ENCODE data around the gene ADAMTS14. TPM values are rescaled to one million over a fixed set of nuclear protein-coding genes. Genes with fewer than 3 reads are reported as not detected.

The ADAMTS14 gene
- total RNA-seq, 1 experiment from 2014 or later: 7.6 TPM

GRCh38 chr10:70774810-70775678 is 102.7 kb downstream of the ADAMTS14 start:
- no peak overlapping the region for H3K27ac ChIP-seq
- no peaks in the 10 kb centered on the region for H3K36me3 ChIP-seq
- no peaks in the 10 kb centered on the region for H3K4me1 ChIP-seq
- no peaks in the 10 kb centered on the region for H3K27me3 ChIP-seq
- no peak for DNase-seq
- no peak overlapping the region for H3K4me3 ChIP-seq
- no peaks in the 10 kb centered on the region for H3K9me3 ChIP-seq (replicated peaks)

GRCh38 chr10:70775679-70776454 is 103.6 kb downstream of the ADAMTS14 start:
- Histone ChIP-seq H3K27me3 (no peaks in the 10 kb centered on the region), H3K27ac (no peak overlapping the region), H3K36me3 (no peaks in the 10 kb centered on the region), H3K9me3 (replicated peaks) (no peaks in the 10 kb centered on the region), H3K4me1 (no peaks in the 10 kb centered on the region), H3K4me3 (no peak overlapping the region)
- DNase-seq: no peak

DNA sequence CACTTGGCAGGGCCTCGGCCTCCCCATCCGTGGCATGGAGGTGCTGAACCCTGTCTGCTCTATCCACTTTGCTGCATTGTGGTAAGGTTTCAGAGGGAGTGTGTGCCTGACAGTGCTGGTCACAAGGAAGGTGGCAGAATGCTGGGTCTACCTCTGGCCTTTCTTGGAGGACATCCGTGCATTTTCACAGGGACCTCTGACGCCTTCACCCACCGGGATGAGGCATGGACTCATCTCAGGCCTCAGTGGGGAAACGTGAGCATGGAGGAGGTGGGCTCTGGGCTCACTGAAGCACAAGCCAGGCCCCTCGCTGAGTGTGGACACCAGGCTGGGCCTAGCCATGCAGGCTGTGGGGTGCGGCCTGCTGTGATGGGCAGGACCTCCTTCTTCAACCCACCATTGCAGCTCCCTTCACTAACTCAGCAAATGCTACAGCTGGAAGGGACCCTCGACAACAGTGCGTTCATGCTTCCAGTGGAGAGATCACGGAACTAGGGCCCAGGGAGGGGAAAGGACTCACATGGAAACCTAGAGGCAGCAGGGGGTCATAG is 104.2 kb downstream of the ADAMTS14 start:
- Histone ChIP-seq H3K4me1 (no peaks in the 10 kb centered on the region), H3K27me3 (no peaks in the 10 kb centered on the region), H3K36me3 (no peaks in the 10 kb centered on the region), H3K4me3 (no peak overlapping the region), H3K27ac (no peak overlapping the region), H3K9me3 (replicated peaks) (no peaks in the 10 kb centered on the region)
- DNase-seq: no peak

DNA sequence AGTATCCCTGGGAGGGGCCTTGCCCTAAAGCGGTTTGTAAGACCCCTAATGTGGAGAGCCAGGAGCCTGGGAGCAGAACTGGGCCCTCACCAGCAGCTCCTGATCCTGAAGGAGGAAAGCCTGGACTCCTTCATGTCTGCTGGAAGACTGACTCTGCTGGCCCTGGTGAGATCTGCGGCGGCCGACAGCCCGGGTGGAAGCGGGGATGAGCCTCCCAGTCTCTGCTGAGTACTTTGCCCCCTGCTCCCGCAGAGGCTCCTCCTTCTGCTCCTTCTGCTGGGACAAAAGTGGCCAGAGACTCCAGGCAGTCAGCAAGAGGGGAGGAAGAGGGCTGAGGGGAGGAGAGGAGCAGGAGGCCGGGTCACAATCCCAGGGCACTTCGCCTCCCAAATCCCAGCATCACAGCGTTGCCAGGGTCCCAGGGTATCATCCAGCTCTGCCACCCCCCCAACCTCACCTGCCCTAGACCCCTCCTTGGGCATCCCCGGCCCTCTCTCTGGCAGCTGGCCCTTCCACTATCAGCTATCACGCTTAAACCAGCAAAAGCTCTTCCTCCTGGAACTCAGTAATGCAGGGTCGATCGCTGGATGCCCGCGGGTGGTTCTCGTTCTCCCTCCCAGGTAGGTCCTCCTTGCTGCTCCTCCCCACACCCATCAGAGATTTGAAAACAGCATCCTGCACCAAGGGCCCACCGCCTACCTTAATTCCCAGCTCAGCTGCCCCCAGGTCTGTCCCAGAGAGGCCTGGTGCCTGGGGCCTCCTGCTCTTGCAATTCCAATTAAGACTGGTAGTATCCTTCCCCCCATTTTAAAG is 105.0 kb downstream of the ADAMTS14 start:
- Histone ChIP-seq H3K27me3 (no peaks in the 10 kb centered on the region), H3K9me3 (replicated peaks) (no peaks in the 10 kb centered on the region), H3K27ac (no peak overlapping the region), H3K4me3 (no peak overlapping the region), H3K36me3 (no peaks in the 10 kb centered on the region), H3K4me1 (no peaks in the 10 kb centered on the region)
- no peak for DNase-seq

- H3K4me1 ChIP-seq: no peaks in the 10 kb centered on the region
- no peaks in the 10 kb centered on the region for H3K36me3 ChIP-seq
- no peak overlapping the region for H3K27ac ChIP-seq
- no peaks in the 10 kb centered on the region for H3K9me3 ChIP-seq (replicated peaks)
- H3K27me3 ChIP-seq: no peaks in the 10 kb centered on the region
- H3K4me3 ChIP-seq: no peak overlapping the region
- no peak for DNase-seq
Measured at GRCh38 chr10:70778267-70778924, 106.1 kb downstream of the ADAMTS14 start.

DNA sequence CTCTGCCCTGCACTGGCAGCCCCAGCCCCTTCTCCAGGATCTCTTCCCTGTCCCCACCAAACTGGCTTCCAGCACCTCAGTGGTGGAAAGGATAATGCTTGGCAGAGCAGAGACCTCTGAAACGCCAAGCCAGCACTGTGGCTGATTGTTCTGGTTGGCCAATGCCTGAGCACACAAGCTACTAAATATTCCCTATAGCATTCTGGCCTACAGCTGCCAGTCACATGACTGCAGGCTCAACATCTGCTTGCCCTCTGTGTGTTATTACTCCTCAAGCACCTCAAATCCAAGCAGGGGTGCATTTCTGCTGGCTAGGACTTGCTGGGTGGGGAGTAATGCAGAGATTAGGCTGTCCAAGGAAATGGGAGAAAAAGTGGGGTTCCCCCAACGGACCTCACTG is 106.8 kb downstream of the ADAMTS14 start:
- Histone ChIP-seq H3K4me1 (no peaks in the 10 kb centered on the region), H3K36me3 (no peaks in the 10 kb centered on the region)
- no peak for DNase-seq

GRCh38 chr10:70779511-70780369 is 107.4 kb downstream of the ADAMTS14 start:
- Histone ChIP-seq H3K36me3 (no peaks in the 10 kb centered on the region), H3K27ac (no peak overlapping the region), H3K9me3 (replicated peaks) (no peaks in the 10 kb centered on the region), H3K27me3 (no peaks in the 10 kb centered on the region), H3K4me1 (no peaks in the 10 kb centered on the region), H3K4me3 (no peak overlapping the region)
- no peak for DNase-seq

More for the DNA sequence above, 106.8 kb downstream of the ADAMTS14 start:
- Histone ChIP-seq H3K27ac (no peak overlapping the region), H3K27me3 (no peaks in the 10 kb centered on the region), H3K9me3 (replicated peaks) (no peaks in the 10 kb centered on the region), H3K4me3 (no peak overlapping the region)

GRCh38 chr10:70780370-70780760 is 108.1 kb downstream of the ADAMTS14 start:
- H3K27ac ChIP-seq: no peak overlapping the region
- no peaks in the 10 kb centered on the region for H3K36me3 ChIP-seq
- no peaks in the 10 kb centered on the region for H3K4me1 ChIP-seq
- H3K4me3 ChIP-seq: no peak overlapping the region
- DNase-seq: no peak
- no peaks in the 10 kb centered on the region for H3K27me3 ChIP-seq
- H3K9me3 ChIP-seq (replicated peaks): no peaks in the 10 kb centered on the region

DNA sequence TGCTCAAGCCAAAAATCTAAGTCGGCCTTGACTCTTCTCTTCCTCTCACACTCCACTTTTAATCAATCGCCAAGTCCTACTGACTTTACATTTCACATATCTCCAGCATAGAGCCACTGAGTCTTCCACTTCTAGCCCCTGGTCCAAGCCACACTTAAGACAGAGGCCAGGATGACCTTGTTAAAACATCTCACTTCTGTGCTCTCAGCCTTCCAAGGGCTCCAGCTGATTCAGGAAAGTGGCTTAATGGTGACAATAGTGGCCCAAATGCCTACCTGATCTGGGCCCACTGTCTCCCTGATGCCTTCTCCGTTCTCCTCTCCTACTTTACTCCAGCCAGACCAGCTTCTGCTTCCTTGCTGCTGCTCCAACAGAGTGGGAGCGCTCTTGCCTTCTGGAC is 108.5 kb downstream of the ADAMTS14 start:
- Histone ChIP-seq H3K9me3 (replicated peaks) (no peaks in the 10 kb centered on the region), H3K27ac (no peak overlapping the region), H3K27me3 (no peaks in the 10 kb centered on the region), H3K4me3 (no peak overlapping the region), H3K4me1 (no peaks in the 10 kb centered on the region), H3K36me3 (no peaks in the 10 kb centered on the region)
- DNase-seq: no peak

DNA sequence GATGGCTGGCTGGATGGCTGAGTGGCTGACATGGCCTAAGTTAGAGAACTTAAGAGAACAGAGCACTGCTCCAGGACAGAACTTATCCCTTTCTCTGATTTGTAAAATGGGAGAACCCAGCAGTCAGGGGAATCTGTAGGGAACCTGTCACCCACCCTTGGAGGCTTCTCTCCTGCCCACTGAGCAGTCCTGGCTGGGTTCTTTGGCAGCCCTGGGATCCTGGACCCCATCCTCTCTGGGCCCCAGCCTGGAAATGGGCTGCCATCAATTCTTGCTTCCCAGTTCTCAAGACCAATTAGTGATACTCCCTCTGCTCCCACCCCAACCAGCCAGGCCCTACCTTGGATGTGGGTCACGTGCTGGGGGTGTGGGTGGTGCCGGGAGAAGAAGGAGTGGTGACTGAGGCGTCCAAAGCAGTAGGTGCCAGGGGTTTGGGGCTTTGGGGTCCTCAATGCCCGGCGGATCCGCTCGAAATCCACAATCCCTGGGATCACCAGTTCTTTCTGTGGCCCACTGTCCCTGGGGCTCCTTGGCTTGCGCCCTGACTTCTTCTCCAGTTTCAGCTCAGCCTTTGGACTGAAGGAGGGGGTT is 109.2 kb downstream of the ADAMTS14 start:
- H3K4me3 ChIP-seq: no peak overlapping the region
- DNase-seq: no peak
- no peaks in the 10 kb centered on the region for H3K9me3 ChIP-seq (replicated peaks)
- no peaks in the 10 kb centered on the region for H3K4me1 ChIP-seq
- H3K27me3 ChIP-seq: no peaks in the 10 kb centered on the region
- no peak overlapping the region for H3K27ac ChIP-seq
- H3K36me3 ChIP-seq: no peaks in the 10 kb centered on the region

DNA sequence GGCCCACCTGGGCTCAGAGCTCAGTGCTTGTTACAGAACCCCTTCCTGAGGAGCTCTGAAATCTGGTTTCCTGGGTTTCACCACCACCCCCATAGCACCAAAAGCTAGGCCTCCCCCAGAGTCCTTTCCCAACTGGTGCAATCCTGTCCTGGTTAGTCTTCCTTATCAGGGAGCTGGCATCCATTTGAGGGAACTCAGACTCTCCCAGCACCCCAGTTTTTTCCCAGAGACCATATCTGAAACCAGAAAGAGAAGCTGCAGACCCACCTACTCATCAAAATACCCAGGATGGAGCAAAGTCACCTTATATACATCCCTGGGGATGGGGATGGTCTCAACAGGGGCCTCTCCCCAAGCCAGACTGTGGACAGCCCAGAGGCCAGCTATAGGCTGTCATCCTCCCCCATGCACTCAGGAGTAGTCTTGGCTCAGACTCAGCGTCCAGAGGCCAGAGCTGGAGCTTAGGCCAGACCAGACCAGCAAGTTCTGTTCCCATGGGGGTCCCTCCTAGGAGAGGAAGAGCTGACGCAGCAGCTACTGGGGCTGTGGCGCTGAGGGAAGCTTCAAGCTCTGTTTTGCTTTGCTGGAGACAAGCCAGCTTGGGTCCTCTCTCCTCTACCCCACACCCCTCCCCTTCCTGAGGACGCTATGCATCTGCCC is 109.9 kb downstream of the ADAMTS14 start:
- H3K36me3 ChIP-seq: no peaks in the 10 kb centered on the region
- no peaks in the 10 kb centered on the region for H3K9me3 ChIP-seq (replicated peaks)
- H3K4me1 ChIP-seq: no peaks in the 10 kb centered on the region
- no peak for DNase-seq
- no peaks in the 10 kb centered on the region for H3K27me3 ChIP-seq
- H3K27ac ChIP-seq: no peak overlapping the region
- H3K4me3 ChIP-seq: no peak overlapping the region

- Histone ChIP-seq H3K27me3 (no peaks in the 10 kb centered on the region), H3K27ac (no peak overlapping the region), H3K4me1 (no peaks in the 10 kb centered on the region), H3K36me3 (no peaks in the 10 kb centered on the region), H3K4me3 (no peak overlapping the region), H3K9me3 (replicated peaks) (no peaks in the 10 kb centered on the region)
- no peak for DNase-seq
Measured at GRCh38 chr10:70782746-70783680, 110.7 kb downstream of the ADAMTS14 start.

Measured in SJCRH30 (cell line).